HG03175 (cell line): ENCODE results near the gene DNAH3.
"Not testable (repeated sequence)": the region's sequence is repeated elsewhere in the genome, so short reads cannot be mapped to it uniquely, and the experiment has no call there.

Source experiments
- ATAC-seq: cut with Tn5 transposase; IDR thresholded peaks from one replicate; pipeline ENCODE4 v1.9.1; 2021; ENCODE audit warnings: mild to moderate bottlenecking, moderate library complexity; ENCODE audit not compliant: unreplicated experiment

Gene DNAH3

DNA sequence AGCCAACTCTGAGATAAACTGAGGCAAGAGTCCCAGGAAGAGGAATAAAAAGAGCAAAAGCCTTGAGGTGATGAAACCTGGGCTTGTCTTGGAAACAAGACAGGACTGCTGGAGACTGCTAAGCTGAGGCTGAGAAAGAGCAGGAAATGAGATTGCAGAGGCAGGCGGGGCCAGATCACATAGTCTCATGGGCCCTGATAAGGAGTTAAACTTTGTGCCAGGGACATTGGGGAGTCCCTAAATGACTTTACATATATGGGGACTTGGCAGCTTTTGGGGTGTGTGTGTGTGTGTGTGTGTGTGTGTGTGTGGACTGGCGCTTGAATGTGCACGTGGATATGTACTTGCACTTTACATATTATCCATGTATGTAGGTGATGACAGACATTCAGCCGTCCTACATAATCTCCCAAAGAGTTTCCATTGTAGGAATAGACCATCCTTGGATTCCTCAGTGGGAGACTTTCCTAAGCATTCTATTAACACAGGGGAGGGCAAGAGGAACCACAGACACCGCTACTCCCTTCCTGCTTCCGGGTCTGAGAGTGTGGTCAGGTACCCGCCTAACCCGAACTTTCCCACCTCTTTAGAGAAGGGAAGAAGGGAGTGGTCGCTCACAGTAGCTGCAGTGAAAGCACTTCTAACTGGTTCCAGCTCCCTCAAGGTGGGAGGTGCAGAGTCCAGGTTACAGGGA lies 127.0 kb downstream of the DNAH3 start:
- ATAC-seq: no peak

DNA sequence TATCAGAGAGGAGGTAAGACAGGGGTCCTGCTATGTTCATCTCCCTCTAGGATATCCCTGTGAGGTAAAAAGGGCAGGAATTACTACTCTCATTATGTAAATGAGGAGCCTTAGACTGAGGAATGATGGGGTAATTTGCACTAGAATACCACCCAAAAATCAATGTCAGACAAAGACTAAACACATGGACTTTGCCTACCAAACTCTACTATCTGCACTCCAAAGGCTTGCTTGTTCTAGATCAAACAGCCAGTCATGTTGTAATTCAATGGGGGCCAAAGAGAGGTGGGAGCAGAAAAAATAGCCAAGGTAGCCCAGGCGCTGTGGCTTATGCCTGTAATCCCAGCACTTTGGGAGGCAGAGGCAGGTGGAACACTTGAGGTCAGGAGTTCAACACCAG lies 129.3 kb downstream of the DNAH3 start:
- ATAC-seq: no peak

DNA sequence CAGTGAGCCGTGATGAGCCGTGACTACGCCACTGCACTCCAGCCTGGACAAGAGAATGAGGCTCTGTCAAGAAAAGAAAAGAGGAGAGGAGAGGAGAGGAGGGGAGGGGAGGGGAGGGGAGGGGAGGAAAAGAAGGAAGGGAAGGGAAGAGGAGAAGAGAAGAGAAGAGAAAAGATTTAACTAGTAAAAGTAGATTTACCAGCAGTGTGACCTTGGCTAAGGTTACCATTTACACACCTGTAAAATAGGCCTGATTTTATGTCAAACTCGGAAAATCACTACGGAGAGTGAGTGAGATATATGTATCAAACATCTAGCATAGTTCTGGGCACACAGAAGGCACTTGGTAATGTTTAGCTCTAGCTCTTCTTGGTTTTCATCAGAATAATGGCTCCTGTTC lies 140.8 kb downstream of the DNAH3 start:
- no peak for ATAC-seq

DNA sequence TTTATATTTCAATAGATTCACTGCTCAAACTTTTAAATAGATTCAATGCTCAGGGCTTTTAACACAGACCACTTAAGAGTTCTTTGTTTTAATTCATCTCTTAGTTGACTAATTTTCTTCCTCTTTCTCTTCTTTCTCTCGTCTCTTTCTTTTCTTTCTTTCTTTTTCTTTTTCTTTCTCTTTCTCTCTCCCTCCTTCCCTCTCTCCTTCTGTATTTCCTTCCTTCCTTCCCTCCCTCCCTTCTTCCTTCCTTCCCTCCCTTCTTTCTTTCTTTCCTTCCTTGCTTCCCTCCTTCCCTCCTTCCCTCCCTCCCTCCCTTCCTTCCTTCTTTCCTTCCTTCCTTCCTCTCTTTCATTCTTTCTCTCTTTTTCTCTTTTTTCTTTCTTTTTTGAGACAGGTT lies 145.6 kb downstream of the DNAH3 start:
- ATAC-seq: no peak

DNA sequence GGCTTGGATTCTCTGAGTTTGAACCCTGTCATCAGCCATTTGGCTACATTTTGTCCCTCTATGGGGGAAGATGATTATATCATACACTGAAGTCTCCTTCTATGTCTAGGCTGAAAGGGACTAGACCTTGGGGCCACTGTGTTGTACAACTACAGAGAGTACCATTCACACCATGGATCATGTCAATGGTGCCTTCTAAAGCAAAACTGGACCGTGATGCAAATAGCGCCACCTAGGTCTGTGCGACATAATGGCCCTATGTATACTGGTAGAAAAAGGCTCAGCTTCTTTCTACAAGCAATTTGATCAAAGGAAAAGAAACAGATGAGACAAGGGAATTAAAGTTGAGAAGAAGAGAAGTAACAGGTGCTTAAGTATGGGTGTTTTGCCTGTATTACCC lies 149.4 kb downstream of the DNAH3 start:
- ATAC-seq: no peak

DNA sequence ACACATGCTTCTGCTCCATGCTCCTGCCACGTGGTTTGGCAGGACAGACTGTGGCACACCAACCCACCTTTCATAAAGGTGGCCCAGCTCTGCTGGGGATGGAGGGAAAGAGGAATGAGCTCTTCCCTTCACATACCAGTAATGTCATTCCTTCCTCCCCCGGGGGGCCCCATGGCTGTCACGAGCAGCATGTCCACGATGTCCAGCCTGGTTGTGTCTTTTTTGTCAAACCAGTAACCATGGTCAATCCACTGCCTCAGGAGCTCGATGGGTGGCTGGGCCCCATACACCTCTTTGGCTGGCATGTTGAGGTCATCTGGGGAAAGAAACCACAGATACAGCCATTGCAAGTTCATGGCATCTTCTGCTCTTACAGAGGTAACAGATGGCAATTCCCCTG lies 153.5 kb downstream of the DNAH3 start:
- ATAC-seq: no peak

DNA sequence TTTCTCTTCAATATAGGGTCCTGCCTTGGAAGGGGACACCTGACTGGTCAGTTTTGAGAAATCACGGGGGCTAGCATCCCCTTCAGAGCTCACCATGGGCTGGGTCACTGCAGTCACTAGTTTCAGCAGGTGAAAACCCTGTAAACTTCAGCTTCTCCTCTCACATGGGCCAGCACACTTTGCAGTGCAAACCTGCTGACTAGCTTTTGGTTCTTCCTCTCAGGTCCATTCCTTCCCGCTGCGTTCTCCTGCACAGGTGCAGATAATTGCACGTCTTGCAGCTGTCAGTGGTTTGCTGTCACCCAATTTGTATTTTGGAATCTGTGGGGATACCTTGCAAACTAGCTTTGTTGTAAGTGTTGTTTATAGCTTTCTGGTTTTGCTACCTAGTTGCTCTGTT lies 154.9 kb downstream of the DNAH3 start:
- no peak for ATAC-seq

DNA sequence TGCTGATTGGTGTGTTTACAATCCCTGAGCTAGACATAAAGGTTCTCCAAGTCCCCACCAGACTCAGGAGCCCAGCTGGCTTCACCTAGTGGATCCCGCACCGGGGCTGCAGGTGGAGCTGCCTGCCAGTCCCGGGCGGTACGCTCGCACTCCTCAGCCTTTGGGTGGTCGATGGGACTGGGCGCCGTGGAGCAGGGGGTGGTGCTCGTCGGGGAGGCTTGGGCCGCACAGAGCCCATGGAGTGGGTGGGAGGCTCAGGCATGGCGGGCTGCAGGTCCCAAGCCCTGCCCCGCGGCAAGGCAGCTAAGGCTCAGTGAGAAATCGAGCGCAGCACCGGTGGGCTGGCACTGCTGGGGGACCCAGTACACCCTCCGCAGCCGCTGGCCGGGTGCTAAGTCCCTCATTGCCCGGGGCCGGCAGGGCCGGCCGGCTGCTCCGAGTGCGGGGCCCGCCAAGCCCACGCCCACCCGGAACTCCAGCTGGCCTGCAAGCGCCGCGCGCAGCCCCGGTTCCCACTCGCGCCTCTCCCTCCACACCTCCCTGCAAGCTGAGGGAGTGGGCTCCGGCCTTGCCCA lies 161.1 kb downstream of the DNAH3 start:
- not testable (repeated sequence) for ATAC-seq

DNA sequence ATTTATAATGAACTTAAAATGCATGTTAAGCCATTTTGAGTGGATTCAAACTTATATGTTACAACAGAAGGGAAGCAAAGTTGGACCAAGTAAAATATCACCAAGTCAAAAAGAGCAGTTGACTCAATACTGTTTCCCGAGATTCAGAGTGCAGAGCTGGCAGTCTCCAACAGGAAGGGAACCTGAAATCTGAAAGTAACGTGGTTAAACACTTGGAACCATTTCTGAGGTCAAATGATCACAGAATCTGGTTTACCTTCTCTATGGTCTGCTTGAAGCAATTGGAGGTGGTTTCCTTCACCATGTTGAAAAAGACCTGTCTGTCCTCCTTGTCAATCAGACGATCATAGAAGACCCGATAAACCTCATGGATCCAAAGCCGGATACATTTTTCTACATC lies 163.6 kb downstream of the DNAH3 start:
- ATAC-seq: no peak

DNA sequence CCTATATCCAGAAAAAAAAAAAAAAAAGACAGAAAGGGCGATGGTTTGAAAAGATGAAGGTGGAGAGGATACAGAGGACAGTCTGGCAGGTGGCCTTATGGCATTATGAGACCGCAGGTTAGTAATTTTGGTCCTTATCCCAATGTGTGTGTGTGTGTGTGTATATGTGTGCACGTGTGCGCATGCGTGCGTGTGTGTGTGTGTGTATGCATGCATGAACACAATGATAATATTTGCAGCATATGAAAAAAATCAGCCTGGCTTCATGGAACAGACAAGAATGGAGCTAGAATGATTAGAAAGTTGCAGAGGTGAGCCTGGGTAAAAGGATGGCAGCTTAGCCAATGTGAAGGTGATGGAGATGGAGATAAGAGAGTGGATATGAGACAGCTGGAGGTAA lies 166.6 kb downstream of the DNAH3 start:
- no peak for ATAC-seq

DNA sequence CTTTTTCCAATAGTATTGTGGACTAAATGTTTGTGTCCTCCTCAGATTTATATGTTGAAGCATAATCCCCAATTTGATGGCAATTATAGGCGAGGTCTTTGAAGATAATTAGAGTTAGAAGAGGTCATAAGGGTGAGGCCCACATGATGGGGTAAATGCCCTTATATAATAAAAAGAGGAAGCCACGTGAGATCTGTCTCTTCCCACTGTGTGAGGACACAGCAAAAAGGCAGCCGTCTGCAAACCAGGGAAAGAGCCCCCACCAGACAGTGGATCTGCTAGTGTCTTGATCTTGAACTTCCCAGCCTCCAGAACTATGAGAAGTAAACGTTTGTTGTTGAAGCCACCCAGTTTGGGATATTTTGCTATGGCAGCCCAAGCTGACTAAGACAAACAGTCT lies 174.1 kb downstream of the DNAH3 start:
- no peak for ATAC-seq

DNA sequence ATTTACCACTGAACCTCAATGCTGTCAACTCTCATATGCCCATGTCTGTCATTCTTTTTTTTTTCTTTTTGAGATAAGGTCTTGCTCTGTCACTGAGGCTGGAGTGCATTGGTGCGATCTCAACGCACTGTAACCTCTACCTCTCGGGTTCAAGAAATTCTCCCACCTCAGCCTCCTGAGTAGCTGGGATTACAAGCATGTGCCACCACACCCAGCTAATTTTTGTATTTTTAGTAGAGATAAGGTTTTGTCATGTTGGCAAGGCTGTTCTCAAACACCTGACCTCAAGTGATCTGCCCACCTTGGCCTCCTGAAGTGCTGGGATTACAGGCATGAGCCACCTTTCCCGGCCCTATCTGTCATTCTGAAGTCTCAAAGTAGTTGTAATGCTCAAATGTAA lies 177.4 kb downstream of the DNAH3 start:
- not testable (repeated sequence) for ATAC-seq

DNA sequence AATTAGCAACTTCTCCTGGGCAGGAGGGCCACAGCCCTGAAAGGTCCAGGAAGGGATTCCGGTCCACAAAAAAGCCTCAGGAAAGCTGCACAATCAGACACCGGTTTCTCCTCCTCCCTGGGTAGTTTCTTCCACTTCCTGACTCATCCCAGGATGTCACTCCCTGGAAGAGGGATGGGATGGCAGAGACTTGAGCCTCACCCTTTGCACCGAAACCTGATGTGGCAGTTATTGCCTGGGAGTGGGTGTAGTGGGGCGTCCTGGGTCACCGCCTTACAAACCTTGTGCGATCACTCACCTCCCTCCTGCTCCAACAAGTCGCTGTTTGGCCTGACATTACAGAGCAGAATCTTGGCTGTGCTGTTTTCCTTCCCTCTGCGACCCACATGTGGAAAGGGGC lies 179.2 kb downstream of the DNAH3 start:
- no peak for ATAC-seq

DNA sequence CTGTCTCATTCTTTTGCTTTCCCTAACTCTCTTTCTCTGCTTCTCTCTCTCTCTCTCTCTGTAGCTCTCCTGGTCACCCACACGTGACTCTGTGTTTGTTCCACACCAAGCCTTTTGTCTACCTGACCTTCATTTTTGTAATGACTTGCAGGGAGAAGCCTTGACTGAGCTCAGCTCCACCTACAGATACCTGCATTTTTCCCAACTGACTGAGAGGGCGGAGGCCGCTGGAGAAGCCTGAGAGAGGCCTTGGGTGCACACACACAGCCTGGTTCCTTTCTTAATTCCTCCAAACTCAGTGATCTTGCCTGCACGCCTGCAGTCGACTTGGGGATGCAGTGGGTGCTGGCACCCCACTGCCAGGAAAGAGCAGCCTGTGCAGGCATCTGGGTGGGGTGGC lies 181.3 kb downstream of the DNAH3 start:
- ATAC-seq: no peak

DNA sequence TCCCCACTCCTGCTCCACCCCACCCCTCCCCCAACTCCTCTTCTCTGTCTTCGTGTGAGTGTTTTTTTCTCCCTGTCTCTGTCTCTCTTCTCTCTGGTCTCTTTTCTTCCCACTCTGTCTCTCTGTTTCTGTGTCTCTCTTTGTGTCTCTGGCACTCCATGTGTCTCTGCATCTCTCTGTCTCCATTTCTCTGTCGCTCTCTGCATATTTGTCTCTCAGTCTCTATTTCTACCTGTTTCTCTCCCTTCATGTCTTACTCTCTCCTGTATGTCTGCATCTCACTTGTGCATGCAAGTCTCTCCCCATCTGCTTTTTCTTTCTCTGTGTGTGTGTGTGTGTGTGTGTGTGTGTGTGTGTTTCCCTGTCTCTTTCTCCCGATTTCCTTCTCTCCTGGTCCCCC lies 181.9 kb downstream of the DNAH3 start:
- no peak for ATAC-seq

DNA sequence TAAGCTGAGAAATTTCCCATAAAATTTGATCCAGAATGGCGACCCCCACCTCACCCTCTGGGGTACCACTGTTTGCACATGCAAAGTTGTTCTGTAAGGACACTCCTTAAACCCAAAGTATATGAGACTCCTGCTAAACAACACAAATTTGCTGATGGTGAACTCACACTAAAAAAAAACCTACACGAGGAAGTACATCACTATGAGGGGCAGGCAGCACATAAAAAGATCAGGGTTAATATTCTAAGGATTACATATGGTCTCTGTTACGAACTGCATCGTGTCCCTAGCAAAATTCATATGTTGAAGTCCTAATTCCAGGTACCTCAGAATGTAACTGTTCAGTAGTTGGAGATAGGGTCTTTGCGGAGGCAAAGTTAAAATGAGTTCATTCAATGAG lies 189.7 kb downstream of the DNAH3 start:
- no peak for ATAC-seq

DNA sequence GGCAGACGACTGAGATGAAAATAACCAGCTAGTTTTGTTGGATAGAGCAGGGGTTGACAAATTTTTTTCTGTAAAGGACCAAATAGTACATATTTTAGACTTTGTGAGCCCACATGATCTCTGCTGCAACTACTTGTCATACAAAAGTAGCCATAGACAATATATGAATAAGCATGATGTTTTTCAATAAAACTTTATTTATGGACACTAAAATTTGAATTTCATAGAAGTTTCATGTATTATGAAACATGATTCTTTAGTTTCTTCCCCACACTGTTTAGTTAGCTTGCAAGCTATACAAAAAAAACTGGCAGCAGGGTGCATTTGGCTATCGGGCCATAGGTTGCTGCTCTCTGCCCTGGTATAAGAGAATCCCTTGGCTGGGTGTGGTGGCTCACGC lies 193.5 kb downstream of the DNAH3 start:
- ATAC-seq: no peak

DNA sequence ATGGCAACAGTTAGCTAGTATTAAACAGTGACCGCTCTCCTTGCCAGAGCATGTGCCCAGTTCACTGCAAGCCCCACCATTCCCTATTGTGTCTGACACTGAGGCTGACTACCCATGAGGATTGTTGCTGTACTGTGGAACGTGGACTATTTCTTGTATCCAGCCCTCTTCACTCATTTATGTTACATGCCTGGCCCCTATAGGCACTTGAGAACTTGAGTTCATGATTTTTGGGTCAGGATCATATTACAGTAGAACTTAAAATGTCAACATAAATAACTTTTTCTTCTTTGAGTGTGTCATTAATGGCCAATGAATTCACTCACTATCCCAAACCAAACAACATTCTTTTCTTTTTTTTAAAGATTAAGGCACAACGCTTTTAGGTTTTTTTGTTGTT lies 194.3 kb downstream of the DNAH3 start:
- ATAC-seq: no peak

DNA sequence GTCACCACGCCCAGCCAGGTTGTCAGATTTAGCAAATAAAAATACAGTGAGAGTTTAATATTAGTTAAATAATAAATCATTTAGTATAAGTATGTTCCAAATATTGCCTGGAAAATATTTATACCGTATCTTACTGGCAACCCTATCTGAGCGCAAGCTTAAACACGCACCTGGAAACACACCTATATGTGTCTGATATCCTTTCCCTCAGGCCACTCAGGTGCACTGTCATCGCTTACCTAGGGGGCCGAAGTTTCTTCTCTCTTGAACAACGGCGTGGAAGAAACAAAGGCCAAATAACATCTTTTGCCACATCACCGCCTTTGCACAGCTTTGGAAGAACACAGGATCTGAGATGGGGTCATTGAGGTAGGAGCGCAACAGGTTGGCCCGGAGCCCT lies 196.1 kb downstream of the DNAH3 start:
- ATAC-seq: no peak

DNA sequence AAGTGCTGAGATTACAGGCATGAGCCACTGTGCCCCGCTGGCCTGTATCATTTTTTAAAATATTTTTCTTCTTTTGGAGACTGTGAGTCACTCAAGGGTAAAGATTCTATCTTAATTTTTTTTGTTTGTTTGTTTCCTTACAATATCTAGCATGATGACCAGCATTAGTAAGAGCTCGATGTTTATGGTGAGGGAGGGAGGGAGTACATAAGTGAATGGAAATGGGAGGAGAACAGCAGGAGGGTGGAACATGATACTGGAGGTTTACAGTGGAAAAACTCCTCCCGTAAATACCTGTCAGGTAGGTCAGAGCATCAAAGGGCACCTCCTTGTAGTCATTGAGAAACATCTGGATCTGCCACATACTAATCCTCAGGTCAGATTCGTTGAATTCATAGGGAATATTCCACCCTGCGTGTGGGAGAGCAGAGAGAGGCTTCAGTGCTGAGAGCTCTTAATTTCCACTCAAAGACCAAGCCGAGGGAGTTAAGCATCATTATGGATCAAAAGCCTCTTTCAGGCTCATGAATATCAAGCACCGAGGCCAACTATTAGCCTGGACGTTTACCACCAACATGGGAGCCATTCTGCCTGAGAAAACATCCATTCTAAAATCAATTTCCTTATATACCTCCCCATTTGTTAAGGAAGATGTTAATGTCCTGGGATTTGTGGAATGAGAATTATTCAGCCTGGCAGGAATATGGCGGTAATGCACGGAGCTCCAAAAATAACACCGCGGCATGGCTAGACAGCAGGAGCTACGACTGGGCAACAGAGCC lies 198.3 kb downstream of the DNAH3 start:
- ATAC-seq: no peak

DNA sequence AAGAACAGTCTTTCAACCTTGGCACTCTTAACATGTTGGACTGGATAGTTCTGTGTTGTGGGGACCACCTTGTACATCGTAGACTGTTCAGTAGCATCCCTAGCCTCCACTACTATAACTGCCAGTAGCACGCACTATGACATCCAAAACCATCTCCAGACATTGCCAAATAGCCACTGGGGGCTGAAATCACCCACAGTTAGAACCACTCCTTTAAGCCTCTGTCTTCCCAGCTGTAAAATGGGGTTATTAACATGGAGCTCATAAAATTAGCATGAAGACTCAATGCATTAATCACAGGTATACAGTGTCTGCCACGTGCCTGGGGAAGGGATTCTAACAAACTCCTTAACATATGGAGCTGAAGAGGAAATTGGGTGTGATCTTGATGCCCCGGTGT lies 200.4 kb downstream of the DNAH3 start:
- no peak for ATAC-seq

DNA sequence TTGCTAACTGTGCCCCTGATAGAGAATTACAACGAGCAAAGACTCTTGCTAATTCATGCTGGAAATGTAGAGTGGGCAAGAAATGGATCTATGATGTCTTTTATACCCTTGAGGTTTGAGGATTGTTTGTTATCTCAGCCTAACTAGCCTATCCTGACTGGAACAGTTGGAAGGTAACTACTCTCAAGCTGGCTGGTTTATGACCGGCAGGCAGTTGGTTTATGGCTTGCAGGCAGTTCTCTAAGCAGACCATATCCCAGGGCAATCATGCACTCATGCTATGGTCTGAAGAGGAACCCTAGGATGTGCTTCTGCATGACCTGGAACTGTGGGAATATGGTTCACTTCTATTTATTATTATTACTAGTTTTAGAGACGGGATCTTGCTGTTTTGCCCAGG lies 201.0 kb downstream of the DNAH3 start:
- no peak for ATAC-seq
